Gastrocnemius medialis (tissue), 4 donors: ENCODE measurements around the gene MEIKIN. TPM values are rescaled to one million over a fixed set of nuclear protein-coding genes. Genes with fewer than 3 reads are reported as not detected.
"Not testable (repeated sequence)": the region's sequence is repeated elsewhere in the genome, so short reads cannot be mapped to it uniquely, and the experiment has no call there.

Experiments used
- ATAC-seq, 2 donors: fragments of 150-250 bp; one replicate each; pipeline ENCODE4 v1.9.1; 2016
- DNase-seq, 2 donors: peaks; one replicate each; pipeline ENCODE4 v3.0.0-alpha.2; 2019
- H3K27ac ChIP-seq, 4 donors: fragments of 200-600 bp; sonication (generic); 1 replicate in 1 of 4; 2 replicates in 3 of 4; pipeline ENCODE4 v1.5.1; 2016 to 2018; ENCODE audit warnings: mild to moderate bottlenecking in 2 of 4, moderate library complexity in 1 of 4
- H3K27me3 ChIP-seq, 3 donors: fragments of 200-600 bp; sonication (generic) in 2 of 3; 1 replicate in 1 of 3; 2 replicates in 2 of 3; pipeline versions ENCODE4 v1.5.1 to v1.6.0; 2016 to 2019; ENCODE audit warnings: mild to moderate bottlenecking in 1 of 3, moderate library complexity in 1 of 3
- H3K36me3 ChIP-seq, 2 donors: fragments of 200-600 bp; sonication (generic) in 1 of 2; one replicate each; pipeline ENCODE4 v1.5.1; 2017 to 2018
- H3K4me1 ChIP-seq, 2 donors: fragments of 200-600 bp; sonication (generic) in 1 of 2; one replicate each; pipeline ENCODE4 v1.5.1; 2016 to 2017; ENCODE audit warnings: mild to moderate bottlenecking in 2 of 2
- H3K4me3 ChIP-seq, 4 donors: fragments of 200-600 bp; sonication (generic) in 3 of 4; 1 replicate in 1 of 4; 2 replicates in 3 of 4; pipeline ENCODE4 v1.5.1; 2016 to 2019; ENCODE audit warnings: mild to moderate bottlenecking in 2 of 4
- H3K9me3 ChIP-seq, 3 donors: fragments of 200-600 bp; sonication (generic) in 2 of 3; 1 replicate in 1 of 3; 2 replicates in 2 of 3; pipeline ENCODE4 v1.5.1; 2016 to 2019
- CTCF ChIP-seq, 5 experiments: fragments of 450-650 bp in 3 of 5; fragments of 200-600 bp in 2 of 5; sonication (generic) in 2 of 5; IDR thresholded peaks in 4 of 5; conservative IDR thresholded peaks in 1 of 5; 1 replicate in 4 of 5; 2 replicates in 1 of 5; pipeline ENCODE4 v1.5.1; 2016 to 2019; ENCODE audit warnings: antibody characterized with exemption in 5 of 5, mild to moderate bottlenecking in 3 of 5, moderate library complexity in 3 of 5
- POLR2A ChIP-seq, 2 donors: fragments of 450-650 bp; IDR thresholded peaks; one replicate each; pipeline ENCODE4 v1.6.1; 2017; ENCODE audit warnings: antibody characterized with exemption in 2 of 2, mild to moderate bottlenecking in 2 of 2, moderate library complexity in 2 of 2
- in situ Hi-C, 4 donors: fragments of 200-750 bp; cut with MboI; loops; one replicate each; pipeline versions ENCODE4 v1.15.0 to v1.8.0; 2017; ENCODE audit warnings: low sequenced_read_pairs in 4 of 4
- intact Hi-C: fragments of 100-400 bp; cut with DNase I; formaldehyde crosslinking; loops from one replicate; pipeline ENCODE4 v1.15.1; 2023; ENCODE audit warnings: low total_unique reads
- total RNA-seq, 4 donors: library from RNA; depleted of rRNA; stranded (reverse); fragments of >200 nt; gene quantifications; one replicate each; pipeline versions ENCODE4 v1.1.0 to v1.2.3, GENCODE V29; 2016

The MEIKIN gene
- total RNA-seq, 4 donors from 2014 or later, result not detected

GRCh38 chr5:131899686-131900085, 45.8 kb downstream of the MEIKIN start:
- ATAC-seq, result no peak
- in situ Hi-C loops, result no loop called here

GRCh38 chr5:131883984-131884383, 61.5 kb downstream of the MEIKIN start:
- no peak for DNase-seq
- intact Hi-C loops (no loop called here), in situ Hi-C loops (no loop called here)
- Histone ChIP-seq H3K27me3 (no peaks in the 10 kb centered on the region), H3K4me3 (no peak overlapping the region), H3K27ac (no peak overlapping the region), H3K9me3 (no peaks in the 10 kb centered on the region), H3K36me3 (no peaks in the 10 kb centered on the region), H3K4me1 (no peaks in the 10 kb centered on the region)
- TF ChIP-seq CTCF (IDR thresholded peaks at IDR 0.05 in 4 of 5, conservative IDR thresholded peaks at IDR 0.05 in 1 of 5), result no peak
- no peak for TF ChIP-seq POLR2A (IDR thresholded peaks at IDR 0.05)
- no peak for ATAC-seq

More at GRCh38 chr5:131899686-131900085, 45.8 kb downstream of the MEIKIN start:
- no peak overlapping the region for H3K4me3 ChIP-seq
- no peak overlapping the region for H3K27ac ChIP-seq
- TF ChIP-seq POLR2A (IDR thresholded peaks at IDR 0.05) (no peak), CTCF (IDR thresholded peaks at IDR 0.05 in 4 of 5, conservative IDR thresholded peaks at IDR 0.05 in 1 of 5) (no peak)
- DNase-seq, result no peak
- no peaks in the 10 kb centered on the region for H3K9me3 ChIP-seq
- no peaks in the 10 kb centered on the region for H3K36me3 ChIP-seq
- H3K4me1 ChIP-seq, result no peaks in the 10 kb centered on the region
- H3K27me3 ChIP-seq, result no peaks in the 10 kb centered on the region
- intact Hi-C loops, result no loop called here

- in situ Hi-C loops, result no loop called here
- no peak for TF ChIP-seq CTCF (IDR thresholded peaks at IDR 0.05 in 4 of 5, conservative IDR thresholded peaks at IDR 0.05 in 1 of 5)
- intact Hi-C loops, result no loop called here
Observed at GRCh38 chr5:131879705-131880104, 65.8 kb downstream of the MEIKIN start.

GRCh38 chr5:131877873-131878272, 67.6 kb downstream of the MEIKIN start:
- TF ChIP-seq CTCF (IDR thresholded peaks at IDR 0.05 in 4 of 5, conservative IDR thresholded peaks at IDR 0.05 in 1 of 5), result no peak
- no peak for TF ChIP-seq POLR2A (IDR thresholded peaks at IDR 0.05)
- intact Hi-C loops, result no loop called here
- ATAC-seq, result no peak

More at GRCh38 chr5:131879705-131880104, 65.8 kb downstream of the MEIKIN start:
- no peaks in the 10 kb centered on the region for H3K36me3 ChIP-seq
- DNase-seq, result no peak
- H3K9me3 ChIP-seq, result no peaks in the 10 kb centered on the region
- no peaks in the 10 kb centered on the region for H3K27me3 ChIP-seq
- H3K4me3 ChIP-seq, result no peak overlapping the region
- no peaks in the 10 kb centered on the region for H3K4me1 ChIP-seq
- H3K27ac ChIP-seq, result no peak overlapping the region
- ATAC-seq, result no peak

GRCh38 chr5:131871251-131871650, 74.2 kb downstream of the MEIKIN start:
- in situ Hi-C loops, intact Hi-C loops, ATAC-seq, DNase-seq, H3K4me1 ChIP-seq, H3K27me3 ChIP-seq, H3K36me3 ChIP-seq, H3K27ac ChIP-seq, H3K9me3 ChIP-seq, H3K4me3 ChIP-seq: not testable (repeated sequence)

More at GRCh38 chr5:131877873-131878272, 67.6 kb downstream of the MEIKIN start:
- Histone ChIP-seq H3K27me3 (no peaks in the 10 kb centered on the region), H3K27ac (no peak overlapping the region), H3K9me3 (no peaks in the 10 kb centered on the region), H3K4me1 (no peaks in the 10 kb centered on the region), H3K4me3 (no peak overlapping the region), H3K36me3 (no peaks in the 10 kb centered on the region)
- no peak for DNase-seq
- in situ Hi-C loops, result no loop called here
